Measurements from ENCODE around the gene LGALS9.
A peak's percentile ranks its signal among the peaks of the same experiment; 100 is the strongest.
"Not testable (repeated sequence)": the region's sequence is repeated elsewhere in the genome, so short reads cannot be mapped to it uniquely, and the experiment has no call there.

LGALS9 gene

DNA sequence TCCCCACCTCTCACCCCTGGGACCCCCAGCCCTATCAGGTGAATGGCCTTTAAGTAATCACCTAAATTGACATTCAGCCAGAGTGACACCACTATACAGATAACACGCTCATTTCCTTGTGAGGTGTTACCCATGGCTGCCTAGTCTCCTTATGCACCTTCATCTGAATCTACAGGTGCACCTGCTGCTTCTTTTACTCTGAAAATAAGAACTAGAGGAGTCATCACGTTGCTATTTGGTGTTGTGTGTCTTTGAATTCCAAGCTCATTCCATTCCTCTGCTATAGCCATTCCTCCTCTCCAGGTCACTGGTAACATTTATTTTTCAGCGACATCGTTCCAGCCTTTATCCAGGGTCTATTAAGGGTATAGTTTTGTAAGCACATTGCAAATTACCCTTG lies 9.8 kb downstream of the LGALS9 start:
- no peak for DNase-seq (ENCODE audit: low read depth in 2 of 2)
- H3K4me3 ChIP-seq (replicated peaks in 1 of 2; ENCODE audit: low read depth in 2 of 2, low read length in 2 of 2) = no peak overlapping the region
- TF ChIP-seq, protein P1, sequence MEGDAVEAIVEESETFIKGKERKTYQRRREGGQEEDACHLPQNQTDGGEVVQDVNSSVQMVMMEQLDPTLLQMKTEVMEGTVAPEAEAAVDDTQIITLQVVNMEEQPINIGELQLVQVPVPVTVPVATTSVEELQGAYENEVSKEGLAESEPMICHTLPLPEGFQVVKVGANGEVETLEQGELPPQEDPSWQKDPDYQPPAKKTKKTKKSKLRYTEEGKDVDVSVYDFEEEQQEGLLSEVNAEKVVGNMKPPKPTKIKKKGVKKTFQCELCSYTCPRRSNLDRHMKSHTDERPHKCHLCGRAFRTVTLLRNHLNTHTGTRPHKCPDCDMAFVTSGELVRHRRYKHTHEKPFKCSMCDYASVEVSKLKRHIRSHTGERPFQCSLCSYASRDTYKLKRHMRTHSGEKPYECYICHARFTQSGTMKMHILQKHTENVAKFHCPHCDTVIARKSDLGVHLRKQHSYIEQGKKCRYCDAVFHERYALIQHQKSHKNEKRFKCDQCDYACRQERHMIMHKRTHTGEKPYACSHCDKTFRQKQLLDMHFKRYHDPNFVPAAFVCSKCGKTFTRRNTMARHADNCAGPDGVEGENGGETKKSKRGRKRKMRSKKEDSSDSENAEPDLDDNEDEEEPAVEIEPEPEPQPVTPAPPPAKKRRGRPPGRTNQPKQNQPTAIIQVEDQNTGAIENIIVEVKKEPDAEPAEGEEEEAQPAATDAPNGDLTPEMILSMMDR (IDR thresholded peaks at IDR 0.05; ENCODE audit: low read depth, low read length) = no peak

DNA sequence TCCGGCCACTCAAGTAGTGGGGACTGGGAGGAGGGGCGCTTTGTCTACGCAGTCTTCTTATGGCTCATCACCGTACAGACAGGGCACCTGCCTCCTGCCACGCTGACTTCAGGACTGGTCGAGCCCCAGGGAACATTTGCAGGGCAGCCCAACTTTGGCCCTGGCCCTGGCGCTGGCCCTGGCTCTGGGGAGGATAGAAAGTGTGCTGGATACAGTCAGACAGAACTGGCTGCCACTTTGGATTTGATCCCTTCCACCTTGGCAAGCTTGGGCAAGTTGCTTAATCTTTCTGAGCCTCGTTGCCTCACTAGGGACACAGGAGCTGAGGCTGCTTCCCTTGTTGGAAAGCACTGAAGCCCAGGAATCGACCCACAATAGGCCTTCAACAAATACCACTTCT lies 13.6 kb downstream of the LGALS9 start:
- TF ChIP-seq, protein P1 (IDR thresholded peaks at IDR 0.05; ENCODE audit: low read depth, low read length) = no peak
- no peak overlapping the region for H3K4me3 ChIP-seq (replicated peaks in 1 of 2; ENCODE audit: low read depth in 2 of 2, low read length in 2 of 2)
- peak in 1 of 2 donors; percentile 36 for DNase-seq (ENCODE audit: low read depth in 2 of 2)

- H3K4me3 ChIP-seq (replicated peaks in 1 of 2; ENCODE audit: low read depth in 2 of 2, low read length in 2 of 2); DNase-seq (ENCODE audit: low read depth in 2 of 2): not testable (repeated sequence)
Observed at GRCh38 chr17:27645621-27646020, 14.6 kb downstream of the LGALS9 start.

- TF ChIP-seq, protein P1 (IDR thresholded peaks at IDR 0.05; ENCODE audit: low read depth, low read length) = no peak
- no peak for DNase-seq (ENCODE audit: low read depth in 2 of 2)
Observed at GRCh38 chr17:27646232-27646631, 15.2 kb downstream of the LGALS9 start.

DNA sequence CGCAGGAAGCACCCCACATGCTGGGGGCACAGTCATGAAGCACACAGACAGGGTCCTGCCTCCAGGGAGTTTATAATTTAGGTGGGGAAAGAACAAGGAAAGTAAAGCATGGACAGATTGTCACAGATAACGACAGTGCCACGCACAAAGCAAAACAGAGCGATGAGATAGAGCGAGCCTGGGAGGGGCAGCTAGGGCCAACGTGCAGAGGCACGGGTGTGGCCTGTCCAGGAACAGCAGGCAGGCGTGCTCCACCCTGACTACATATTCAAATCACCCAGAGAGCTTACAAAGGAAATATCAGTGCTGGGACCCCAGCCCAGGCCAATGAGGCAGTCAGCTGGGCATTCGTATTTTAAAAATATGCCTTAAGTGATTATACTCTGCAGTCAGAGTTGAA lies 16.8 kb downstream of the LGALS9 start:
- DNase-seq (ENCODE audit: low read depth in 2 of 2) = no peak
- TF ChIP-seq, protein P1 (IDR thresholded peaks at IDR 0.05; ENCODE audit: low read depth, low read length) = no peak
- H3K4me3 ChIP-seq (replicated peaks in 1 of 2; ENCODE audit: low read depth in 2 of 2, low read length in 2 of 2) = no peak overlapping the region

More at GRCh38 chr17:27646232-27646631, 15.2 kb downstream of the LGALS9 start:
- H3K4me3 ChIP-seq (replicated peaks in 1 of 2; ENCODE audit: low read depth in 2 of 2, low read length in 2 of 2) = no peak overlapping the region

DNA sequence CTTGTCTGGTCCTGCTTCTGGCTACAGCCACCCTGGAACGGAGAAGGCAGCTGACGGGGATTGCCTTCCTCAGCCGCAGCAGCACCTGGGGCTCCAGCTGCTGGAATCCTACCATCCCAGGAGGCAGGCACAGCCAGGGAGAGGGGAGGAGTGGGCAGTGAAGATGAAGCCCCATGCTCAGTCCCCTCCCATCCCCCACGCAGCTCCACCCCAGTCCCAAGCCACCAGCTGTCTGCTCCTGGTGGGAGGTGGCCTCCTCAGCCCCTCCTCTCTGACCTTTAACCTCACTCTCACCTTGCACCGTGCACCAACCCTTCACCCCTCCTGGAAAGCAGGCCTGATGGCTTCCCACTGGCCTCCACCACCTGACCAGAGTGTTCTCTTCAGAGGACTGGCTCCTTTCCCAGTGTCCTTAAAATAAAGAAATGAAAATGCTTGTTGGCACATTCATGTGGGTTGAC lies 18.2 kb downstream of the LGALS9 start:
- not testable (repeated sequence) for DNase-seq (ENCODE audit: low read depth in 2 of 2); H3K4me3 ChIP-seq (replicated peaks in 1 of 2; ENCODE audit: low read depth in 2 of 2, low read length in 2 of 2)

- no peak overlapping the region for H3K4me3 ChIP-seq (replicated peaks in 1 of 2; ENCODE audit: low read depth in 2 of 2, low read length in 2 of 2)
- DNase-seq (ENCODE audit: low read depth in 2 of 2) = no peak
- TF ChIP-seq, protein P1 (IDR thresholded peaks at IDR 0.05; ENCODE audit: low read depth, low read length) = no peak
Observed at GRCh38 chr17:27649929-27650328, 18.9 kb downstream of the LGALS9 start.

- no peak overlapping the region for H3K4me3 ChIP-seq (replicated peaks in 1 of 2; ENCODE audit: low read depth in 2 of 2, low read length in 2 of 2)
- DNase-seq (ENCODE audit: low read depth in 2 of 2) = no peak
- TF ChIP-seq, protein P1 (IDR thresholded peaks at IDR 0.05; ENCODE audit: low read depth, low read length) = no peak
Observed at GRCh38 chr17:27650836-27651235, 19.8 kb downstream of the LGALS9 start.
